Liver (tissue), 3 donors: ENCODE results near the gene GPR176.

ENCODE experiments used
- CTCF ChIP-seq: fragments of 150-350 bp; IDR thresholded peaks from 2 replicates; pipeline ENCODE4 v1.5.1; 2017; ENCODE audit warnings: improper control_type of control experiment, low read depth, low read length; ENCODE audit not compliant: missing input control
- FOXA1 ChIP-seq: IDR thresholded peaks from 2 replicates; pipeline ENCODE4 v1.6.1; 2016; ENCODE audit warnings: antibody characterized with exemption
- HNF4A ChIP-seq, 2 donors: conservative IDR thresholded peaks; 2 replicates each; pipeline ENCODE4 v1.6.1; 2016; ENCODE audit warnings: antibody characterized with exemption in 2 of 2, mild to moderate bottlenecking in 2 of 2
- MAX ChIP-seq: IDR thresholded peaks from 2 replicates; pipeline ENCODE4 v1.6.1; 2016; ENCODE audit warnings: antibody characterized with exemption
- RAD21 ChIP-seq, 2 donors: IDR thresholded peaks; 2 replicates each; pipeline ENCODE4 v1.6.1; 2016; ENCODE audit warnings: antibody characterized with exemption in 2 of 2, mild to moderate bottlenecking in 2 of 2
- REST ChIP-seq: IDR thresholded peaks from 2 replicates; pipeline ENCODE4 v1.6.1; 2016; ENCODE audit warnings: antibody characterized with exemption, mild to moderate bottlenecking
- SP1 ChIP-seq: IDR thresholded peaks from 2 replicates; pipeline ENCODE4 v1.6.1; 2018; ENCODE audit warnings: antibody characterized with exemption, mild to moderate bottlenecking
- TAF1 ChIP-seq: conservative IDR thresholded peaks from 2 replicates; pipeline ENCODE4 v1.6.1; 2016; ENCODE audit warnings: antibody characterized with exemption, mild to moderate bottlenecking
- TF ChIP-seq, protein P1 (sequence below): IDR thresholded peaks from 2 replicates; pipeline ENCODE4 v1.6.1; 2016; ENCODE audit warnings: antibody characterized with exemption
- donor health status: healthy.
- donor health status: healthy.

DNA sequence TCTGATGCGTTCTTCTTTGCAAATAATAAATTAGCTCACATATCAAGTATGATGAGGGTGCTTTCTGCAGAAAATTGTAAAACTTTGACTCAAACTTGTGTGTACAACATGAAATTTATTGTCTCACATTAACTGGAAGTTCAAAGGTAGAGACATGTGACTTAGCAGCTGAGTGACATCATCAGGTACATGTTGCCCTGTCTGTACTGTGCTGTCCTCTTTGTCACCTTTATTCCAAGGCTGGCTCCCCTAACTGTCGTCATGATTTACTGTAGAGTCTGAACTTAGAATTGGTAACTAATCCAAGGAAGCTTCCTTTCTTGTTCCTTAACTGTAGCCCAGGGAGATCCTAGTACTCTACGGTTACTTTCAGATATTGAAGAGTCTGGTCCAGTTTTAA lies 125.1 kb downstream of the GPR176 start:
- TF ChIP-seq CTCF (no peak), MAX (no peak), REST (no peak), RAD21 (IDR thresholded peaks at IDR 0.05) (no peak), TAF1 (no peak), FOXA1 (no peak), SP1 (no peak), HNF4A (conservative IDR thresholded peaks at IDR 0.05) (no peak)
- TF ChIP-seq, protein P1, sequence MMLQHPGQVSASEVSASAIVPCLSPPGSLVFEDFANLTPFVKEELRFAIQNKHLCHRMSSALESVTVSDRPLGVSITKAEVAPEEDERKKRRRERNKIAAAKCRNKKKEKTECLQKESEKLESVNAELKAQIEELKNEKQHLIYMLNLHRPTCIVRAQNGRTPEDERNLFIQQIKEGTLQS = no peak
